Breast epithelium (tissue), 3 donors: ENCODE results near the gene CDH23.

ENCODE experiments used
- CTCF ChIP-seq, 3 donors: fragments of 450-650 bp; IDR thresholded peaks; one replicate each; pipeline ENCODE4 v1.5.1; 2016 to 2017; ENCODE audit warnings: antibody characterized with exemption in 3 of 3, mild to moderate bottlenecking in 3 of 3, moderate library complexity in 3 of 3
- POLR2AphosphoS5 ChIP-seq, 3 donors: sonication (generic); formaldehyde crosslinking; IDR thresholded peaks; one replicate each; pipeline ENCODE4 v1.6.1; 2017; ENCODE audit warnings: antibody characterized with exemption in 3 of 3

DNA sequence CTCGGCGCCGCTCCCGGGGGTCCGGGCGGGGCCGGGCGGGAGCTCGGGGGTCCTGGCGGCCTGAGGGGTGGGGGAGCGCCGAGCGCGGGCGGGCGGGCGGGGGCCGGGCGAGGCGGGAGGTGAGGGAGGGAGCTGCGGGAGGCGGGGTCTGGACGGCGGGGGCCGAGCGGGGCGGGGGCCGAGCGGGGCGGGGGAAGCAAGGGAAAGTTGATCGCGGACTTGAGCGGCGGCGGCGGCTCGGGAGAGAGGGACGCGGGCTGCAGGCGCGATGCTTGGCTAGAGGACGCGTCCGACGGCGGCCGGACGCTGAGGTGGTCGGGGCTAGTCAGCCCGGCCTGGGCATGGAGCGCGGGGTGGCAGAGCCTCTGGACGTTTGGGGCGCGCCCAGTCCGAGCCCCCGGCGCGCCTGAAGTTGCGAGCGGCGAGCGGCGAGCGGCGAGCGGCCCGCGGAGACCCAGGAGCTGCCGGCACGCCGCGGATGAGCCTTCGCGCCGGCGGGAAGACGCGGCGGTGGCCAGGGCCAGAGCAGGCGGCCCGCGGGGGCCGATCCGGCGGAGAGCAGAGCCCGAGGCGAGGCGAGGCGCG, at the start of gene CDH23:
- TF ChIP-seq CTCF (IDR thresholded peaks at IDR 0.05) (no peak), POLR2AphosphoS5 (IDR thresholded peaks at IDR 0.05) (no peak)
